Body of pancreas (tissue), 4 donors: ENCODE results near the gene CXXC5.

Experiments used
- CTCF ChIP-seq, 7 experiments: fragments of 450-650 bp in 4 of 7; fragments of 200-600 bp in 3 of 7; sonication (generic) in 3 of 7; IDR thresholded peaks; one replicate each; pipeline ENCODE4 v1.5.1; 2016 to 2019; ENCODE audit warnings: antibody characterized with exemption in 7 of 7
- POLR2A ChIP-seq, 3 donors: fragments of 450-650 bp; IDR thresholded peaks; one replicate each; pipeline ENCODE4 v1.6.1; 2016; ENCODE audit warnings: antibody characterized with exemption in 3 of 3, mild to moderate bottlenecking in 2 of 3

DNA sequence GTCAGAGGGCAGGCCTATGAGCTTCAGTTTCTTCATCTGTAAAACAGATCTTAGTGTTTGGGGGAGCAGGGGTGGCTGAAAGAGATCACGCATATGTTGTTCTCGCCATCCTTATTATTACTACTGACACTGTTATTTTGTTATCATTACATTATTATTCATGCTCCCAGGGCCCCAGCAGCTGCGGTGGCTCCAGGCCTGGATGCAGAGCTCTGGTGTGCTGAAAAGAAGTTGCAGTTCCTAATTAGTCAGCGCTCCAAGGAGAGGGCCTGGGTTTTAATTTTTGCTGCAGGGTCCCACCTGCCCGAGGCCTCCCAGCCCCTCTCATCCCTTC lies 19.5 kb downstream of the CXXC5 start:
- TF ChIP-seq CTCF (IDR thresholded peaks at IDR 0.05) (no peak), POLR2A (IDR thresholded peaks at IDR 0.05) (no peak)
